Neural cell (in vitro differentiated cells): ENCODE results near the gene IFITM10.

Experiments
- CTCF ChIP-seq: fragments of 450-650 bp; IDR thresholded peaks from 2 replicates; pipeline ENCODE4 v1.5.1; 2014; ENCODE audit warnings: antibody characterized with exemption, mild to moderate bottlenecking, moderate library complexity; ENCODE audit not compliant: poor library complexity, severe bottlenecking
- EZH2 ChIP-seq: fragments of 200-600, 300-800 bp; shearing (Covaris generic), sonication (generic); IDR thresholded peaks from 2 replicates; pipeline ENCODE4 v1.6.1; 2014; ENCODE audit warnings: antibody characterized with exemption, low read length, borderline replicate concordance, mild to moderate bottlenecking; ENCODE audit not compliant: insufficient read depth, poor library complexity, severe bottlenecking
- TAF1 ChIP-seq: IDR thresholded peaks from 2 replicates; pipeline ENCODE4 v1.6.1; 2012; ENCODE audit warnings: low read depth

DNA sequence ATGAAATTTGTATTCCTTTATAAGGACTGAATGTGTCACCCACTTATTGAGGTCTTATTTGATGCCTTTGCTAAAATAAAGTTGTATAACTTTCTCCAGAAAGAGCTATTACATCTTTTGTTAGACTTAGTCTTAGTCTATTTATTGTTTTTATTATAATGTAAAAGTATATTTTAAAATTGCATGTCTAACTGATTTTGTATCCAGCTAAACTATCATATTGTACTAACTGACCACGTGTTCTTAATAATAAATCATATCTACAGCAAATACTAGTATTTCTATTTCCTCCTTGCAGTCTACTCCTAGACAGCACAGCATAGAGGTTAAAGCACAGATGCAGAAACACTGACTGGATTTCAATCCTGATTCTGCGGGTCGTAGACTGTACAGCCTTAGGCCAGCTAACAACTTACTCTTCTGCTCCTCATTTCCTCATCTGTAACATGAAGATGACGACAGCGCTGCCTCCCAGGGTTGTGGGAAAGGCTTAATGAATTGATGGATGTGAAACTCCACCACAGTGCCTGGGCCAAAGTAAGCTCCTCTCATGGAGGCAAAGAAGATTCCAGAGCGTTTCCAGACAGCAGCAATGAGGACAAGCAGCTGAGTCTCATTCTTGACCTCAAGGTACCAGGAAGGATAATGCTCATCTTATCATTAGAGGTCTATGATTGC is 13.2 kb downstream of the IFITM10 start:
- TF ChIP-seq CTCF (no peak), EZH2 (no peak), TAF1 (no peak)
